GM18502 (cell line): ENCODE data around the gene KRT38.
"Not testable (repeated sequence)": the region's sequence is repeated elsewhere in the genome, so short reads cannot be mapped to it uniquely, and the experiment has no call there.

ENCODE experiments used
- ATAC-seq: cut with Tn5 transposase; IDR thresholded peaks from one replicate; pipeline ENCODE4 v1.9.1; 2021; ENCODE audit warnings: mild to moderate bottlenecking; ENCODE audit not compliant: unreplicated experiment, poor library complexity

KRT38 gene

GRCh38 chr17:41396996-41397660 is 43.7 kb downstream of the KRT38 start, which contains the start of gene KRT31:
Gene KRT31, minus strand, starts transcription at chr17:41397608. Its CDS starts 69 bp downstream, at chr17:41397539.
- no peak for ATAC-seq

- no peak for ATAC-seq
Measured at GRCh38 chr17:41396340-41396739, 44.4 kb downstream of the KRT38 start.

DNA sequence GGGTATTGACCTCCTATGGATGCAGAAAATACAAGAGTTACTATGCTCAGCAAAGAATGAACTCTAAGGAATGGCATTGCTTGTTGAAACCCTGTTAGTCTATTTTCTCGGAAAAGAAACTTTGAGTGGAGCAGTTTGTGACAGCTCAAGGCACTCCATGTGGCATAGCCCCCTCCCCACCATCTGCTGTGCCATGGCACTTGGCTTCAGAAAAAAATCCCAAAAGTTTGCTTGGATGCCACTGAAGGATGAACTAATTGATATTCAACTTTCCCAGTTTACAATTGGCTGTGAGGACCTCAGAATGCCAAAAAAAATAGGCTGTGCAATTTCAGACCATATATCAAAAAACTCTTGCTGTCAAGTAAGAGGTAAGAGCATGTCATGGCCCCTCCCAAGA is 45.2 kb downstream of the KRT38 start:
- no peak for ATAC-seq

GRCh38 chr17:41395044-41395443 is 45.7 kb downstream of the KRT38 start:
- not testable (repeated sequence) for ATAC-seq

- no peak for ATAC-seq
Measured at GRCh38 chr17:41394254-41394996, 46.4 kb downstream of the KRT38 start.

DNA sequence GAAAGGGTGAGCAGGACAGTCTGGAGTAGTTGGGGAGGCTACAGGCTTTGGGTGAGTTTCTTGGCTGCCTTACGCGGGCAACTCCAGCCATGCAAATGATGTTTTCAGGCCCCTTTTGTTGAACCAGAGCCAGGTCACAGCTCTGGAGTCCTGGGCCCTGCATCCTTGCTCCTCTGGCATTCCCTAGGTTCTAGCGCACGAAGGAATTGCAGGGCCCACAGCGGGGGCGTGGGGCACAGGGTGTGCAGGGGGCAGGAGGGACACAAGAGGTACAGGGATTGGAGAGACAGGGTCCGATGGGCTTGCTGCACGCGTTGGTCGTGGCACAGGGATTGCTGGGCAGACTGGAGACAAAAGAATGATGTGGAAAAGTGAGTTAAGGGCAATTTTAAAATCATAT is 47.0 kb downstream of the KRT38 start:
- no peak for ATAC-seq

GRCh38 chr17:41393294-41393693 is 47.5 kb downstream of the KRT38 start:
- ATAC-seq = no peak

GRCh38 chr17:41392278-41392677 is 48.5 kb downstream of the KRT38 start:
- ATAC-seq = no peak

DNA sequence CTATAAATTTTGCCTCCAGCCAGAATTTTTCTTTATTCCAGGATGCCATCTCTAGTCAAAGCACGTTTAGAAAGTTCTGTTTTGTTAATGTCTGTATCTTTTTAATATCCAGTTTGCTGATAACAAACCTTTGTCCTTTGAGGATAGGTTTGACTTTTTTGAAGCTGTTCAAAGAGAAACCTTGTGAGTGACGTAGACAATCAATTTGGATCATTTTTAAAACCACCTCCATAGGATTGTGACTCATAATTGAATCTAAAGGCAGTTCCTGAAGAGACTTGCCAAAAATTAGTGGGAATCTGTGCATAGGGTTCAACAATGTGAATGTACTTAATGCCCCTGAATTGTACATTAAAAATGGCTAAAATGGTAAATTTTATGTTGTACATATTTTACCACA is 49.2 kb downstream of the KRT38 start:
- ATAC-seq = no peak

- ATAC-seq = no peak
Measured at GRCh38 chr17:41390411-41390938, 50.3 kb downstream of the KRT38 start.

DNA sequence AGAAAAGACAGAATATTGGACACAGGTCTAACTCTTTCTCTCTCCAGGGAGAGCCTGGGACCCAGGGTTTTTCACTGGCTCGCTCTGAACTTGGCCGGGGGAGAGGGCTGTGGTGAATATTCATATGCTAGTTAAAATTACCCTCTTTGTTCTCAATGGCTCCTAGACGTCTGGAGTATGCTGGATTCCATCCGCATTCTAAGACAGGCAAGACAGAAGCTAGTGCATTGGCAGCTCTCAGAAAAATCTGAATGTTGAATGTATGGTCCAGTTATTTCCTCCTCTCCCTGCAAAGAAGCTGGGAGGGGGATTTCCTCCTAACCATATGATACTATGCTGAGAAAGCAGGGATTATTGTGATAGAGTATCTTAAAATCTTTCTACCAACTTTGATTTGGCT is 53.1 kb downstream of the KRT38 start:
- ATAC-seq = no peak

GRCh38 chr17:41386227-41386626 is 54.6 kb downstream of the KRT38 start:
- no peak for ATAC-seq
